ENCODE measurements around the gene NOC3L. TPM values are rescaled to one million over a fixed set of nuclear protein-coding genes. Genes with fewer than 3 reads are reported as not detected.
"Not testable (repeated sequence)": the region's sequence is repeated elsewhere in the genome, so short reads cannot be mapped to it uniquely, and the experiment has no call there.

The NOC3L gene
- total RNA-seq, 2 experiments from 2014 or later: 25.6 to 31.4 TPM

DNA sequence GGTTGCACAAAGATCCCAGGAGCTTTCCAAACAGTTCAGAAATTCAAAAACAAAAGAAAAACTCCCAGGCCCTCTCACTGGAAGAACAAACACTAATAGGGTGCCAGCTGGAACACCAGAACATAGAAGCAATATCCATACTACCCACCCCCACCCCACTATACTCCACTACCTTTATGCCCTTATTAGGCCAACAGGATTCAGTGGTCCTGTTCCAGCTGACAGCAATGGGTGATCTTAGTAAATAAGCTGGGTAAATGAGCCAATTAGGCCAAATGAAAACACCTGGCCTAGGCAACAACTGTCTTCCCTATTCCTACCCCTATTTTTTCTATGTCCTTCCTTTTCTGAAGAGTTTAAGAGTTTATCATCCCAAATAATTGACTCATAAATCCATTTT, 11.7 kb downstream of the NOC3L start:
- CTCF ChIA-PET: interaction anchor here (1.8 kb wide), 1 partner anchor 31 kb away, joined by 8 read pairs; no protein-coding TSS in a partner anchor
- Mint-ChIP-seq H3K27me3 (no peaks in the 10 kb centered on the region), H3K4me3 (no peak overlapping the region), H3K36me3 (peaks cover 33% of the 10 kb centered on the region), H3K27ac (no peak overlapping the region), H3K4me1 (peaks cover 3% of the 10 kb centered on the region), H3K9me3 (ENCODE audit: low read depth) (no peaks in the 10 kb centered on the region)
- no peak for ATAC-seq
- DNase-seq: no peak

DNA sequence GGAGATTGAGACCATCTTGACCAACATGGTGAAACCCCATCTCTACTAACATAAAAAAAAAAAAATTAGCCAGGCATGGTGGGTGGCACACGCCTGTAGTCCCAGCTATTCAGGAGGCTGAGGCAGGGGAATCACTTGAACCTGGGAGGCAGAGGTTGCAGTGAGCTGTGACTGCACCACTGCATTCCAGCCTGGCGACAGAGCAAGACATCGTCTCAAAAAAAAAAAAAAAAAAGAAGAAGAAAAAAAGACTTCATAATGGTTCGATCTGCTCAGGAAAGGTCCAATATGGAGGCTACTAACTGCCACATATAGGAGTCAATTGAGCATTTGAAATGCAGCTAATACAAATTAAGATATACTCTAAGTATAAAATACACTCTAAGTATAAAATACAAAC, 12.2 kb downstream of the NOC3L start:
- not testable (repeated sequence) for H3K27ac Mint-ChIP-seq; ATAC-seq; H3K27me3 Mint-ChIP-seq; H3K4me1 Mint-ChIP-seq; H3K4me3 Mint-ChIP-seq; H3K9me3 Mint-ChIP-seq (ENCODE audit: low read depth); DNase-seq
- CTCF ChIA-PET: interaction anchor here (1.8 kb wide), 1 partner anchor 30 kb away, joined by 8 read pairs; no protein-coding TSS in a partner anchor
- peaks cover 37% of the 10 kb centered on the region for H3K36me3 Mint-ChIP-seq

DNA sequence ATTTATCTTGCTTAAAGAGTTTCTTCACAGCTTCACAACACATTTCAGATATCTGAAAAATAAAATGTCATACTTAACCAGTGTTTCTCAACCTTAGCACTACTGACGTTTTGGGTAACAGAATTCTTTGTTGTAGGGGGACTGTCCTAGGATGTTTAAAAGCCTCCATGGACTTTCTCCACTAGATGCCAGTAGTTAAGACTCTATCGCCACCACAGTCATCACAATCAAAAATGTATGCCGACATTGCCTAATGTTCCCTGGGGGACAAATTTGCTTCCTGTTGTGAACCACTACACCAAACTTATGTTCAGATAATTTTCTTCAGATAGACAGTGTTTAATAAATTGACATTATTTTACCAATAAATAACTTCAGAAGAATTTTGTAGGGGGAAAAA, 13.4 kb downstream of the NOC3L start:
- H3K4me3 Mint-ChIP-seq: no peak overlapping the region
- DNase-seq (no peak), ATAC-seq (no peak)
- no peaks in the 10 kb centered on the region for H3K27me3 Mint-ChIP-seq
- H3K36me3 Mint-ChIP-seq: peaks cover 39% of the 10 kb centered on the region
- H3K4me1 Mint-ChIP-seq: peaks cover 6% of the 10 kb centered on the region
- H3K9me3 Mint-ChIP-seq (ENCODE audit: low read depth): no peaks in the 10 kb centered on the region
- H3K27ac Mint-ChIP-seq: no peak overlapping the region
- CTCF ChIA-PET: interaction anchor here (1.6 kb wide), 1 partner anchor 13 kb away, joined by 4 read pairs; the partner anchor contains the start of gene NOC3L

DNA sequence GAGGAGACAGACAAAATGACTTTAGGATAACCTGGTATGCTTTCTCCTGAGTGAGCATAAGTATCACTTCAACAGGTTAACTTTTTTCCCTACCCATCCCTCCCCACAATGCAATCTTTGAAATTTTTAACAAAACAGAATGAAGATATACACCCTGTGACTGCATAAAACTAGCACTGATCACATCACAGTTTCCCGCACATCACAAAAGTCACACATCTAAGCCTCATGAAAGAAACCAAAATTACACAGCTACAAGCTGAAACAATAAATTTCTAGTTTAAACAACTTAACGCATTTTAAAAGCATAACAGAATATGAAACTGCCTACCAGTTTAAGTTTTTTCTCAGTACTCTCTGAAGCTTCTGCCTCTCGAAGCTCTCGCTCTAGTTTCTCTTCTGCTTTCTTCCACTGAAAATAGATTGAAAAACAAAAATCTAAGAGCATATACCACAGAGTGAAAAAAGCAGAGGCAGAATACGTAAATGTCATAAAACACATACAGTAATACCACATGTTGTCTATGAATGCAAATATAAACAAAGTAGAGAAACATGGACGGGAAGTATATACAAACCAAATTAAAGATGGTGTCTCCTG, 18.1 kb downstream of the NOC3L start:
- Mint-ChIP-seq H3K4me3 (no peak overlapping the region), H3K9me3 (ENCODE audit: low read depth) (no peaks in the 10 kb centered on the region), H3K27ac (no peak overlapping the region), H3K36me3 (peaks cover 31% of the 10 kb centered on the region), H3K27me3 (no peaks in the 10 kb centered on the region), H3K4me1 (peaks cover 6% of the 10 kb centered on the region)
- DNase-seq (no peak), ATAC-seq (no peak)
- CTCF ChIA-PET: interaction anchor here (1.9 kb wide), 1 partner anchor 24 kb away, joined by 12 read pairs; no protein-coding TSS in a partner anchor

DNA sequence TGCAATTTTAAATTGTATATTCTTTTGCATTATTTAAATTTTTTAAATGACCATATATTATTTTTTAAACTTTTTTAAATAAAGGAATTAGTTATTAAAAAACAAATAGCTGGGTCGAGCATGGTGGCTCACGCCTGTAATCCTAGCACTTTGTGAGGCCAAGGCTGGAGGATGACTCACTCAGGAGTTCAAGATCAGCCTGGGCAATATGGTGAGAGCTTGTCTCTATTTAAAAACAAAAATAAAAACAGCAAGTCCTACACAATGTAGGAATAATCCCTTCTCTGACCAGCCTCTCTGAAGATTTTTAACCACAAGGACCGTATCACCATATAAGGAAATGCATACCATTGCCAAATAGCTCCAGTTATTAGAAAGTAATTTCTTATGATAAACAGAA, 19.6 kb downstream of the NOC3L start:
- Mint-ChIP-seq H3K4me1 (peaks cover 6% of the 10 kb centered on the region), H3K36me3 (peaks cover 35% of the 10 kb centered on the region), H3K4me3 (no peak overlapping the region), H3K27ac (no peak overlapping the region), H3K27me3 (no peaks in the 10 kb centered on the region), H3K9me3 (ENCODE audit: low read depth) (no peaks in the 10 kb centered on the region)
- DNase-seq (no peak), ATAC-seq (no peak)
- CTCF ChIA-PET: interaction anchor here (0.6 to 1.9 kb wide), 5 partner anchors 12 to 254 kb away, joined by 3 to 12 read pairs (median 4); partner anchors contain the start of gene NOC3L

DNA sequence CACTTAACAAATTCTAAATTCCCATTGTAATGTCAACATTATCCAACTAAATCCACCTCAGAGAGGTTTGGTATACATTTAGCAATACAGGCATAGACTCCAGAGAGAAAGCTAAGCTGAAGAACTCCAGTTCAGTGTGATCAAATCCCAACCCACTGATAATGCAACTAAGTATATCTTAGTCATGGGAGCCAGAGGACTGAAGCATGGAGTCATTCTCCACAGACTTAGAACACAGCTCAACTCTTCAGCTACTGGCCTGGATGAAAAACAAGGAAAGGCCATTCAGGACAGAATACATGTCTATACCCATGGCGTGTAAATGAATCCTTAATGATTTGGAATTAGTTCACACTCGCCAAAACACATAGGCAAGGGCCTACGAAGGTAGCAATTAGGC, 27.9 kb downstream of the NOC3L start:
- Mint-ChIP-seq H3K9me3 (ENCODE audit: low read depth) (no peaks in the 10 kb centered on the region), H3K36me3 (peaks cover 52% of the 10 kb centered on the region), H3K27ac (no peak overlapping the region), H3K4me3 (no peak overlapping the region), H3K4me1 (no peaks in the 10 kb centered on the region), H3K27me3 (no peaks in the 10 kb centered on the region)
- no peak for ATAC-seq
- DNase-seq: no peak
- CTCF ChIA-PET: interaction anchor here (4.3 kb wide), 1 partner anchor 14 kb away, joined by 29 read pairs; no protein-coding TSS in a partner anchor

DNA sequence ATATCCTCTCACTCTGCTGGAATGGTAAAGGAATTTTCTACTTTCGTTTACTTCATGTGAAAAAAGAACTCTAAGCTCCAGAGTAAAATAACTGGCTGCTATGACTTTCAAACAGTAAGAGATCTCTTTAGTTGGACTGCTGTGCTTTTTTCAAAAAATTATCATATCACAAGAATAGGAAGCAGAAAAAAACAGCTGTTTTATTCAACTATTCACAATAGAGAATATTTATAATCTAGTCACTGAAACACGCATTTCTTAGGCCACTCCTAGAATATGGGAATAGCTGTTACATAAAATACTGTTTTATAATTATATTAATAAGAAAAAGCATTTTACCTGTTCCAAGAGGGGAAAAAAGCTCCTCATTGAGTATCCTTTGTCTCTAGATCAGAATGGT, 29.7 kb downstream of the NOC3L start:
- Mint-ChIP-seq H3K4me1 (no peaks in the 10 kb centered on the region), H3K9me3 (ENCODE audit: low read depth) (no peaks in the 10 kb centered on the region), H3K4me3 (no peak overlapping the region), H3K27ac (no peak overlapping the region), H3K36me3 (peaks cover 48% of the 10 kb centered on the region), H3K27me3 (no peaks in the 10 kb centered on the region)
- DNase-seq (no peak), ATAC-seq (no peak)
- CTCF ChIA-PET: interaction anchor here (4.3 kb wide), 1 partner anchor 12 kb away, joined by 29 read pairs; no protein-coding TSS in a partner anchor

DNA sequence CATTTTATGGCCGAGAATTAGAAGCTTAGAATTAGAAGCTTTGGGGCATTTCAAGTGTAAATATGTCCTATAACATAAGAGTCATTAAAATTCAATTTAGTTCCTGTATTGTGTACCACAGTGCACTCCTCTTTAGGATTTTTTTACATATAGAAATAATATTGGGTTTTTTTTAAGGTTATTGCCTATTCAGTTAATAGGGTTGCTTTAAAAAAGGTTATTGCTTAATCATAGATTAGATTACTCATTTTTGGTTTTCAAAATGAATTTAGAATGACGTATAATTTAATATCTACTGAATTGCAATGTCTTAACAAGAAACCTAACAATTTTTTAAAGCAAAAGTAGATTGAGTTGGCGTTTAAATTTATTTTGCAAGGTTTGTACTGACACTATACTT, 34.1 kb downstream of the NOC3L start:
- no peaks in the 10 kb centered on the region for H3K4me1 Mint-ChIP-seq
- no peak for DNase-seq
- CTCF ChIA-PET: no interaction called here
- no peak overlapping the region for H3K27ac Mint-ChIP-seq
- no peak overlapping the region for H3K4me3 Mint-ChIP-seq
- no peaks in the 10 kb centered on the region for H3K27me3 Mint-ChIP-seq
- no peak for ATAC-seq
- H3K36me3 Mint-ChIP-seq: peaks cover 27% of the 10 kb centered on the region
- H3K9me3 Mint-ChIP-seq (ENCODE audit: low read depth): no peaks in the 10 kb centered on the region

DNA sequence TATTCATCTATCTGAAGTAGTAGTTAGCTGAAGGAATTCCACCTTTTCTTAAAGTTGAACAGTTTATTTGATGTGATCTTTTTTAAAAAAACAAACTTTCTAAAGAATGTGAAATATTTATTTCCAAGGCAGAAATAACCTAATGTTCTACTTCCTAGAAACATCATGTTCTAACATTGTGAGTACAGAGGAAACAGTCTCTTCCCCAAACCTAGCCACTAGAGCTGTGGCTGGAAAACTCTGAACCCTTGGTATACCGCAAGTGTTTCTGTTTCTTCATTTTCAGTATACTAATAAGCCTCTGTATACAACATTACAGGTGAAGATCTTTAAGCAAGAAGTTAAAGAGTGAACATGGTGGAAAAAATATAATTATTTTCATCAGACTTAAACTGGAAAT, 35.1 kb downstream of the NOC3L start:
- H3K27ac Mint-ChIP-seq: no peak overlapping the region
- no peaks in the 10 kb centered on the region for H3K9me3 Mint-ChIP-seq (ENCODE audit: low read depth)
- H3K36me3 Mint-ChIP-seq: peaks cover 25% of the 10 kb centered on the region
- no peak overlapping the region for H3K4me3 Mint-ChIP-seq
- H3K27me3 Mint-ChIP-seq: no peaks in the 10 kb centered on the region
- no peaks in the 10 kb centered on the region for H3K4me1 Mint-ChIP-seq
- ATAC-seq: no peak
- CTCF ChIA-PET: interaction anchor here (1.4 kb wide), 1 partner anchor 116 kb away, joined by 5 read pairs; no protein-coding TSS in a partner anchor
- DNase-seq: no peak

DNA sequence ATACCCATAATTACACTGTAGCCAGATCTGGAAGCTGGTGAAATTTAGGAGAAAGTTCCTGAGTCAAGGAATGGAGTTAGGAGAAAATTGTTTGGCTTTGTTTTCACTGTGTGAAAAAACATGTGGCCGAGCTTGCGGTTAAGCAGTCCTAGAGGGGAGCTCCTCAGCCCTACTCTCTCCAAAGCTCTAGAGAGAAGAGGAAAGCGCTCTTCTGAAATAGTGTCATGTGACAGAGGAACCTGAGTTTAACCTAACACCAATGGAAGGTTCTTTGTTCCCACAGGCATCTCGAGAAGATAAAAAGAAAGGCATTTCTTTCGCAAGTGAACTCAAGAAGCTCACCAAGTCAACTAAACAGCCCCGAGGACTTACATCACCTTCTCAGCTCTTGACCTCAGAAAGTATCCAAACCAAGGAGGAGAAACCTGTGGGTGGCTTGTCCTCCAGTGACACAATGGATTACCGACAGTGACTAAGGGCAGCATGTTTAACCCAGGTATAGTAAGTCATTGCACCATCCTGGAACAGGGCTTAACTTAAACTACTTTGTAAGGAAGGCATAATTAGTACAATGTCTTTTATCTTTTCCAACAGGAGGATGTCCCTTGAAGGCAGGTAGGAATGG, 38.0 kb downstream of the NOC3L start:
- Mint-ChIP-seq H3K9me3 (ENCODE audit: low read depth) (no peaks in the 10 kb centered on the region), H3K27me3 (no peaks in the 10 kb centered on the region), H3K36me3 (peaks cover 8% of the 10 kb centered on the region), H3K27ac (no peak overlapping the region), H3K4me1 (no peaks in the 10 kb centered on the region), H3K4me3 (no peak overlapping the region)
- no peak for DNase-seq
- CTCF ChIA-PET: interaction anchor here (1.1 kb wide), 1 partner anchor 15 kb away, joined by 4 read pairs; no protein-coding TSS in a partner anchor
- no peak for ATAC-seq

DNA sequence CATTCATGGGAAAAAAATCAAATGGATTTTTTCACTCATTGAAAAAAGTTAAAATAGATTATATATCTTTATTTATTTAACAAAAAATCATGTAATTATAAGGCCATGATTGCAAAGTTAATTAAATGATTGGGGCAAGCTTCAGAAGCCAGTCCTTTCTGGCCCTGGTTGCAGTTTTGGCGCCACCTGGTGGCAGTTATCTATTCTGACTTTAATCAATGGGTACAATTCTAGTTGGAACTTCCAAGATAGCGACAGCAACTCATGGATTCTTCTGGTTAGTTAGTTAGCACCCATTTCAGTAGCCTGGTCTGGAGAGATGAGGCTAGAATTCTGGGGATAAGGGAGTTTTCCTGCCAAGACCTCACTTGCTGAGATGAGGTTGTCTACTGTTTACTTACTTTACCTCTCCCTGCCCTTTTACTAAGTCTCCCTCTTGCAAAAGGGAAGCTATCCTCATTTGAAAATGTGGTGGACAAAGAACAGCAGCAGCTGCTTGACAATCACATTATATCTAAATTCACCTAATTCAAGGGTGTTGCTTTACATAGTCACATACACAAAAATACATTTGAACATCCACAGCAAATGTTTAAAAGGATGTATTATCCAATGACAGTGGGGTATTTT, 42.3 kb downstream of the NOC3L start:
- Mint-ChIP-seq H3K4me1 (peaks cover 2% of the 10 kb centered on the region), H3K27me3 (no peaks in the 10 kb centered on the region), H3K4me3 (no peak overlapping the region), H3K27ac (no peak overlapping the region), H3K36me3 (peaks cover 2% of the 10 kb centered on the region), H3K9me3 (ENCODE audit: low read depth) (no peaks in the 10 kb centered on the region)
- ATAC-seq (peak; percentile 45), DNase-seq (peak; percentile 66)
- CTCF ChIA-PET: interaction anchor here (0.6 to 4.9 kb wide), 34 partner anchors 9 to 575 kb away, joined by 3 to 29 read pairs (median 5); partner anchors contain the start of gene NOC3L

DNA sequence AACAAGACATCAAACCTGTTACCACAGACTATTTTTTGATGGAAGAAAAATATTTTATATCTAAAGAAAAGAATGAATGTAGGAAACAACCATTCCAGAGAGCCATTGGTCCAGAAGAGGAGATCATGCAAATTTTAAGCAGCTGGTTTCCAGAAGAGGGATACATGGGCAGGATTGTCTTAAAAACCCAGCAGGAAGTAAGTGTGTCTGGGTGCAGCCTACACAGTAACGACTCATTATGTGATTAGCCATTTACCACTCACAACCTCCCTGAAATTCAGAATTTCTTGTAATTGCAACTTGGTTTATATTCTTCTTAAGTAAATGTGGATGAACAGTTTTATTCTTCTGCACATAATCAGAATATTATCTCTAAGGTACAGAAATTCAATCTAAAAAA, 46.2 kb downstream of the NOC3L start:
- DNase-seq (no peak), ATAC-seq (no peak)
- Mint-ChIP-seq H3K36me3 (no peaks in the 10 kb centered on the region), H3K27ac (no peak overlapping the region), H3K4me1 (peaks cover 2% of the 10 kb centered on the region), H3K27me3 (no peaks in the 10 kb centered on the region), H3K9me3 (ENCODE audit: low read depth) (no peaks in the 10 kb centered on the region), H3K4me3 (no peak overlapping the region)
- CTCF ChIA-PET: interaction anchor here (0.9 kb wide), 1 partner anchor 127 kb away, joined by 4 read pairs; no protein-coding TSS in a partner anchor

DNA sequence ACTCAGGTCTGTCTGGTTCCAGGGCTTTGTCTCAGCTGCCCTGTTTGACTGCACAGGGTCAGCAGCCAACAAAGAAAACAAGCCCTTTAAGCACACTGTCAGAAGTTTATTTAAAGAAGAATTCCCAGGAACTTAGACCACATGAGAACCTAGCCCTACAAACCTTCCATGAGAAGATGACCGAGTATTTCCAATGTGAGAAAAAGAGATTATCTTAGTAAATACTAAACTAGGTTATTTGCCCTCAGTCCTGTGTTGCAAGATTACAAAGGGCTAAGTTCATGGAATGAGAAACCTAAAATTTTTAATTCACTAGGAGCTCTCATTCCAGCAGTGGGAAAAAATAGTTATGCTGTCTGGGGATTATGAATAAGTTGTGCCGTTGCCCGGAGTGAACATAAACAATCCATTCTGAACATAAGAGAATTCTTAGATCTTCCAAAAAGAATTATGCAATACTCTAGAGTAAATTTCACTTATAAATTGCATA, 46.7 kb downstream of the NOC3L start:
- DNase-seq (no peak), ATAC-seq (no peak)
- H3K27ac Mint-ChIP-seq: no peak overlapping the region
- no peaks in the 10 kb centered on the region for H3K27me3 Mint-ChIP-seq
- CTCF ChIA-PET: no interaction called here
- no peak overlapping the region for H3K4me3 Mint-ChIP-seq
- no peaks in the 10 kb centered on the region for H3K36me3 Mint-ChIP-seq
- H3K4me1 Mint-ChIP-seq: peaks cover 2% of the 10 kb centered on the region
- no peaks in the 10 kb centered on the region for H3K9me3 Mint-ChIP-seq (ENCODE audit: low read depth)

Data from activated CD8-positive, alpha-beta memory T cell treated with anti-CD3 and anti-CD28 coated beads, Interleukin-2, amount 10 ng/mL, durations not matched to agents 7 days and 5 days (primary cell).